Cardiac fibroblast (primary cell): ENCODE data around the gene LRMDA.

ENCODE experiments used
- DNase-seq, 2 donors: peaks; one replicate each; pipeline versions ENCODE4 v3.0.0 to v3.0.0-alpha.2; 2010; ENCODE audit warnings: low read depth in 2 of 2
- H3K4me3 ChIP-seq, 2 donors: replicated peaks in 1 of 2; 1 replicate in 1 of 2; 2 replicates in 1 of 2; pipeline ENCODE4 v1.5.1; 2011; ENCODE audit warnings: low read depth in 2 of 2, low read length in 2 of 2, mild to moderate bottlenecking in 2 of 2, moderate library complexity in 1 of 2
- CTCF ChIP-seq: IDR thresholded peaks from one replicate; pipeline ENCODE4 v1.5.1; 2011; ENCODE audit warnings: low read depth, mild to moderate bottlenecking, low read length, inconsistent platforms

LRMDA gene

GRCh38 chr10:75773231-75773780 lies 341.9 kb downstream of the LRMDA start:
- DNase-seq: peak; percentile 70 to 89
- no peak for TF ChIP-seq CTCF
- no peak overlapping the region for H3K4me3 ChIP-seq

DNA sequence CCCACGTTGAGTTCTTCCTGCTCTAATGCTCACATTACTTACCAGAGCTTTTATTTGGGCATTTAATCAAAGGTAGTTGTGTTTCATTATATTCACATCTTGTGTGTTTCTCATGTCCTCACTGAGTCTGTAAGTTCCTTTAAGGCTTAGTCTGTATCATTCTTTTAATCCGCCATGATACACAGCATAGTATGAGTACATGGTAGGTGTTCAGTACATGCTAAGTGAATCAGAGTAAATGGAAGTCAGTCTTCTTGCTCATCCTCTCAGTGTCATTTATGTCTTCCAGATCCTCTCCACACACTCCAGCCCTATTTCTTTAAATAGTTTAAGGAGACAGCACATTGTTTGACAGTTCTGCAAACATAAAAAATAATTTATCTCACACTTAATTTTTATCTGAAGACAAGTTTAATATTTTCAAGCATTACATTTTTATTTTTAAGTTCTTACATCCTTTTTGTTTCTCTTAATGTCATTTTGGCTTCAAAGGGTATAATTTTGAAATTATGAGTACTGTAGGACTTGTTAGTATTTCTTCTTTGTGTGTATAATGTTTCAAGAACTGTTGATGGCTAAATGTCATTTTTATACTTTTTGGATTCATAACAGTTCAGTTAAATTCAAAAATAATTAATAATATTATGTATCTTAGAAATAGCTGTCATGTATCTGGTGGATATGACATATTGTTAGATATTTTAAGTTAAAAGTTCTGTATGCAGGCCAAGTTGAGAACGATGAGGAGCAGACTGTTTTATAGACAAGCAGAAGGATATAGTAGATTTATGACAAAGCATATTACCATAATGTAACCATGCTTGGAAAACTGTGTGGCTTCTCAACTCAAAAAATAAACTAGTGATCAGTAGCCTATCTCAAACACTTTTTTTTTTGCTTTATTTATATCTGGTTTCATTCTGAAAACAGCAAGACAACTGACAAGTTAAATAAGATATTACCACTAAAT lies 342.7 kb downstream of the LRMDA start:
- H3K4me3 ChIP-seq: no peak overlapping the region
- no peak for DNase-seq
- TF ChIP-seq CTCF: no peak

DNA sequence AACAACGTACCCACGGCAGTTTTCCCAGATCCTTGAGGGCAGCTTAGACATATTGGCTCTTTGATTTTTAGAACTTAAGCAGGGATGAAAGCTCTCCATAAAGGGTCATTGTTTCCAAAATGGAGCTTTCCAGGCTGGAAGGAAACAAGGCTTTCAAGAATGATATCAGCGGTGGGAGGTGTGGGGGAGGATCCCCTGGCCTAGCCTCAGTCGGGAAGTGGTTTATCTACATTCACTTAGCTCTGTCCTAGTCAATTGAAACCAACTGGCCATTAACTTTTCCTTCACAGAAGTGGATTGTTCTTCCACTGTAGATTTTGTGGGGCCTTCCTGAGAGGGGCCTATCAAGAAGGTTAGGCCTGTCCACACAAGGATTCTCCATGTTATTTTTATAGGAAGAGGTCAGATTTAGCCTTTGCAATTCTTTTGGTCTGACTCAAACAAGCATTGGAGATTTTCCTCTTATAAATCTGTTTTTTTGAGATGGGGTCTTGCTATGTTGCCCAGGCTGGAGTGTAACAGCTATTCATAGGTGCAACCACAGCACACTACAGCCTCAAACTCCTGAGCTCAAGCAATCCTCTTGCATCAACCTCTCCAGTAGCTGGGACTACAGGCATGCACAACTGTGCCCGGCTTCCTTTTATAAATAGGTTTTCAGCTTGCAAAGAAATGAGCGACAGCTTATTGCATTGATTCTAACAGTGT lies 343.5 kb downstream of the LRMDA start:
- peak in 1 of 2 donors; percentile 35 for DNase-seq
- H3K4me3 ChIP-seq: no peak overlapping the region
- no peak for TF ChIP-seq CTCF

DNA sequence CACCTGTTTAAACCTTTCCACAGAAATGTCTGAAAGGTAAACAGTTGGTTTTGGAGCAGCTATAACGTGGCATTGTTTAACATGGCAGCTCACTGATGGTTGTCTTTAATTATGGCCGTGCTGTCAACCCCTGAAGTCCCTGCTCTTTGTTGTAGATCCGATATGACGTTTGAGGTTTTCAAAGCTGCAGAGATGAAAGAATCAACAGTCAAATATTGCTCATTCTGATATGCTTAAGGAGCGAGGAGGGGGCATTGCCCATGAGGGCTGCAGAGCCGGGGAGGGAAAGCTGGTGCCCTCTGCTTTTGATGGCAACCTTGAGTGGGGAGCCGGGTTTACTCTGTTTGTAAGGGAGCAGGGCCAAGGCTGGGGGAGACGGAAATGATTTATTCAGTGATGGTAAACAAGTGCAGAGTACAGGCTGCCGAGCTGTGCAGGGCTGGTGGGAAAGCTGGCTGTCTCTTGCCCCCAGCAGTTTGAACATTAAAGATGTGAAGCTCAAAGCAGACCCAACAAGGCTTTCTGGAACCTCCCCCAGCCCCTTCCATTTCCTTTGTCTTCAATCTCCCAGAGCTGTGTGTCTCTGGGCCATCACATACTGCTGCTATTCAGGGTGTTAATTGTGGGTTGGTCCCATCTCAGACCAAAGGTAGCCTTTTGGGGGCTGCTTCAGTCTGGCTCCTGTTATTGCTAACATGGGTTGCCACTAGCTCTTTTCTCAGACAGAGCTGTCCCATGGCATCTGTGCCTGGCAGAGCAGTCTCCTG lies 345.5 kb downstream of the LRMDA start:
- no peak for DNase-seq
- TF ChIP-seq CTCF: no peak
- H3K4me3 ChIP-seq: no peak overlapping the region

DNA sequence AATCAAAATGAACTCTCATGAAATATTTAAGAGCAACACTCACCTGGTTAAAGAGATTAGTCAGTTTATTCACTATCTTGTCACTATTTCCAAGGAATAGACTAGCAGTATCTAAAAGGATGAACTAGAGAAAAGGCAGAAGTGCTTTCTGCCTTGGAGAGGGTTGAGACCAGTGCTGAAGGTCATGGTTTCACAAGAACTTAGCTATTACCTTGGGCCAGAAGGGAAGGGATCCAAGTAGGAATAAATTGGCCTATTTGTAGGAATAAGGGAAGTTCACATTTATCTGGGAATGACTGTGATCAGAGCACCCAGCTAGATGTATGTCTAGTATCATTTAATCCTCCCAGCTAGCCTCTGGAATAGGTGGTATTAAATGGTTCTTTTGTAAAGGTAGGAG lies 347.2 kb downstream of the LRMDA start:
- DNase-seq: no peak
- H3K4me3 ChIP-seq: no peak overlapping the region
- TF ChIP-seq CTCF: no peak

DNA sequence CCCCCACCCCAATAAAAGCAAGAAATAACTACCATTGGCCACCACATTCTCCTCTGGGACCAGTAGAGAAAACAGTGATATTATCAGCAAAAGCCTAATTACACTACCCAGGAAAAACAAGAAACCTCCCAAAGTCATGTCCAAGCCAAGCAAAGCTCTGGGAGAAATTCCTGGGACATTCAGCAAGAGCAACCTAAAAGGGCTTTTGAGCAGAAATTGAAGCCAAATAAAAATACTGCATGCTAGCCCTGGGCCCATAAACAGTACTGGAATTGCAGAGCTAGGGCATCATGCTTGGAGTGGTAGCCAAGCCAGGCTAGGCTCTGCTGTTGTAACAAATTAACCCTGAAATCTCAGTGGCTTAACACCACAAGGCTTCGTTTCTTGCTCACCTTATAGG lies 347.9 kb downstream of the LRMDA start:
- H3K4me3 ChIP-seq: no peak overlapping the region
- TF ChIP-seq CTCF: no peak
- no peak for DNase-seq
